Activated CD8-positive, alpha-beta memory T cell treated with anti-CD3 and anti-CD28 coated beads, Interleukin-2, amount 50 U/mL, for 1 hour (primary cell): ENCODE data around the gene CA5A.
"Not testable (repeated sequence)": the region's sequence is repeated elsewhere in the genome, so short reads cannot be mapped to it uniquely, and the experiment has no call there.

Experiments
- DNase-seq: peaks from one replicate; pipeline ENCODE4 v3.0.0-alpha.2; 2020; ENCODE audit errors: extremely low read depth

The CA5A gene

GRCh38 chr16:87948119-87948545 is 11.8 kb upstream of the CA5A start:
- no peak for DNase-seq

DNA sequence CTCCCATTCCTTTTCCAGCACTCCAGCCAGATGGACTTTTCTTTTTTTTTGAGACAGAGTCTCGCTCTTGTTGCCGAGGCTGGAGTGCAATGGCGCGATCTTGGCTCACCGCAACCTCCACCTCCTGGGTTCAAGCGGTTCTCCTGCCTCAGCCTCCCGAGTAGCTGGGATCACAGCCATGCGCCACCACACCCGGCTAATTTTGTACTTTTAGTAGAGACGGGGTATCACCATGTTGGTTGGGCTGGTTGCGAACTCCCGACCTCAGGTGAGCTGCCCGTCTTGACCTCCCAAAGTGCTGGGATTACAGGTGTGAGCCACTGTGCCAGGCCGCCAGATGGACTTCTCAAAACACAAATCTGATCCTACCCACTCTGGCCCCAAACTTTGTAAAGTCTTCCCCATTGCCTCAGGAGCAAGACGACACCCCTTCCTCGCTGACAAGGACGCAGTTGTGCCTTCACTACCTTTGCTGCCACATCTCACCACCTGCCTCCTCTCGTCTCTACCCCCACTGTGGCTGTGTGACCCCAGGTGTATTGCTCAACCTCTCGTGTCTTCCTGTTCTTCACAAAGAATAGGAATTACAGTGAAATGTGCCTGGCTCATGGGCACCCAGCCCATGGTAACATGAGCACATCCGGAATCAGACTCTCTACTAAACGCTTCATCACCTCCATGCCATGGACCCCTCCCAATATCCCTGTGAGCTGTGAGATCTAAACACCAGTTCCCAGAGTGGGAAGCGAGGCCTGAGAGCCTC is 11.2 kb upstream of the CA5A start:
- DNase-seq = no peak

- no peak for DNase-seq
Measured at GRCh38 chr16:87946596-87947347, 10.4 kb upstream of the CA5A start.

GRCh38 chr16:87945351-87946042 is 9.2 kb upstream of the CA5A start:
- DNase-seq = no peak

GRCh38 chr16:87942680-87943079 is 6.4 kb upstream of the CA5A start:
- no peak for DNase-seq

- DNase-seq = no peak
Measured at GRCh38 chr16:87939562-87940423, 3.5 kb upstream of the CA5A start.

DNA sequence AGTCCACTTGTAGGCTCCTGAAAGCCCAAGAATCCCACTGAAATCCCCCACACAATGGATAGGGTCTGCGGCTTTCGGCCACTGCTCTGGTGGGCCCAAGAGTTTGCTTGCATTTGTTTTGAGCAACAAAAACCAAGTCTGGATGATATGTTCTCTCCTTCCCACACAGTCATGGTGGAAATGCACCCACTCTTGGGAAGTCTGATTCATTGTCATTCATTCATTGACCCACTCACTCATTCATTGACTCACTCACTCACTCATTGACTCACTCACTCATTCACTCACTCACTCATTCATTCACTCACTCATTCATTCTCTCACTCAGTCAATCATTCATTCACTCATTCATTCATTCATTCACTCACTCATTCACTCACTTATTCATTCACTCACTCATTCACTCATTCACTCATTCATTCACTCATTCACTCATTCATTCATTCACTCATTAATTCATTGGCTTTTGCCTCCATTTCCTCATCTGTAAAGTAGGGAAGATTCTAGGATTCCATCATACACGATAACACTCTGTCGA is 2.2 kb upstream of the CA5A start:
- no peak for DNase-seq

DNA sequence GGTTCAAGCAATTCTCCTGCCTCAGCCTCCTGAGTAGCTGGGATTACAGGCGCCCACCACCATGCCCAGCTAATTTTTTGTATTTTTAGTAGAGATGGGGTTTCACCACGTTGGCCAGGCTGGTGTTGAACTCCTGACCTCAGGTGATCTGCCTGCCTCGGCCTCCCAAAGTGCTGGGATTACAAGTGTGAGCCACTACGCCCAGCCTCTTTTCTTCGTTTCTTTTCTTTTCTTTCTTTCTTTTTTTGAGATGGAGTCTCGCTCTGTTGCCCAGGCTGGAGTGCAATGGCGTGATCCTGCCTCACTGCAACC is 858 bp upstream of the CA5A start:
- DNase-seq = not testable (repeated sequence)

- DNase-seq = not testable (repeated sequence)
Measured at GRCh38 chr16:87936016-87936374, 334 bp downstream of the CA5A start.

- DNase-seq = not testable (repeated sequence)
Measured at GRCh38 chr16:87934752-87935425, 1.4 kb downstream of the CA5A start.

DNA sequence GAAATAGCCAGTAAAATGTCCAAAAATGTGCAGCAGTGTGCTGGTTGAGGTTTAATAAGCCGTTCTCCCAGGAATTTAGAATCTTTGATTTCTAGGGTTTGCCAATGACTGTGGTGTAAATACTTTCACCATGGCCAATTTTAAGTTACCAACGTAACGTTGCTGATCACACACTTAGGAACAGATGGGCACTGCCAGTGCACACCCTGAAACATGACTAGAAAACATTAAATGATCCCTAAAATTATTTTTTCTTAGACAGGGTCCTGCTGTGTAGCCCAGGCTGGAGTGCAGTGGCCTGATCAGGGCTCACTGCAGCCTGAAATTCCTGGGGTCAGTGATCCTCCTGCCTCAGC is 3.2 kb downstream of the CA5A start:
- DNase-seq = no peak

GRCh38 chr16:87932475-87933139 is 3.7 kb downstream of the CA5A start:
- not testable (repeated sequence) for DNase-seq

- no peak for DNase-seq
Measured at GRCh38 chr16:87931504-87931903, 4.8 kb downstream of the CA5A start.

DNA sequence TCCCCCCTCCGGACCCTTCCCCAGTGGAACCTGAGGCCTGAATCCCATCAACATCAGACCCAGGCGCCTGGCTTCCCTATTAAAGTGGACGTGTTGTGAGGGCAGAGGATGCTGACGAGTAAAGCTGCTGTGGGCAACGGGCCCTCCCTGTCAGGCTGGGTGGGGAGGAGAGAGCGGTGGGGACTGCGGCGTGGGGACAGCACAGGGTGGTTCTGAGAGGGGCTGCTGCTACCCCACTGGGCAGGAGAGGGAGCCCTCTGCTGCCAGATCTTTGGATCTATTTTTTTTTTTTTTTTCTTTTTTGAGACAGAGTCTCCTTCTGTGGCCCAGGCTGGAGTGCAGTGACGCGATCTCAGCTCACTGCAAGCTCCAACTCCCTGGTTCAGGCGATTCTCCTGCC is 5.9 kb downstream of the CA5A start:
- DNase-seq = no peak

DNA sequence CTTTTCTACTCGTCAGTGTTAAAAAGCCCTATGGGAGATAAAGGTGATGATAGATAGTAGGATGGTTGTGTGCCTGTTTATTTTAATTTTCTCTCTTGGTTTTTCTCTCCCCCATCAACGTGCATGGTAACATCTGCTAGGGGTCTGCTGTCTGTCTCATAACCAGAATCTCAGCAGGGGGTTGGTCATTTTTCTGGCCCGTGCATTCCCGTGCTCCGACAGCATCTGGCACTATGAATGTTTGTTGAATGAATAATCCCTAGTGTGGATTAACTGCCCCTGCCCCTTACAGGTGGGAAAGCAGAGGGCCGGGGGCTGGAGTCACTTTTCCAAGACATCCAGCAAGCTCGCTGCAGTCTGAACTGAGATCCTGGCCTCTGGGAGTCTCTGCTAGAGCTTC is 6.3 kb downstream of the CA5A start:
- DNase-seq = no peak

DNA sequence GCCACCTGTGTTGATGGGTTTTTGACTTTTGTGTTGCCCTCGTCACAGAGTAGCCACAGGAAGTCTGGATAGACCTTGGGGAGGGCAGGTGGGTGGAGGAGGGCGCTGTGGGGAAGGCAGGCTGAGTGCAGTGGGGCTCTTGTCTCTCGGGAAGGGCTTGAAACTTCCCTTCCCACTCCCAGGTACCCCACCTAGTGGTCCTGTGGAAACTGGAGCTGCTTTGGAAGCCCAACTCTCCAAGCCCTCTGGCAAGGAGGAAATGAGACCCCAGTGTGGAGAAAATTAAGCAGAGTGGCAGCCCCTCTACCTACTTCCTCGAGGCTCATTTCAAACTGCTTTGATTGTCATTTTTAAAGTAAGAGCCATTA is 9.2 kb downstream of the CA5A start:
- DNase-seq = no peak

DNA sequence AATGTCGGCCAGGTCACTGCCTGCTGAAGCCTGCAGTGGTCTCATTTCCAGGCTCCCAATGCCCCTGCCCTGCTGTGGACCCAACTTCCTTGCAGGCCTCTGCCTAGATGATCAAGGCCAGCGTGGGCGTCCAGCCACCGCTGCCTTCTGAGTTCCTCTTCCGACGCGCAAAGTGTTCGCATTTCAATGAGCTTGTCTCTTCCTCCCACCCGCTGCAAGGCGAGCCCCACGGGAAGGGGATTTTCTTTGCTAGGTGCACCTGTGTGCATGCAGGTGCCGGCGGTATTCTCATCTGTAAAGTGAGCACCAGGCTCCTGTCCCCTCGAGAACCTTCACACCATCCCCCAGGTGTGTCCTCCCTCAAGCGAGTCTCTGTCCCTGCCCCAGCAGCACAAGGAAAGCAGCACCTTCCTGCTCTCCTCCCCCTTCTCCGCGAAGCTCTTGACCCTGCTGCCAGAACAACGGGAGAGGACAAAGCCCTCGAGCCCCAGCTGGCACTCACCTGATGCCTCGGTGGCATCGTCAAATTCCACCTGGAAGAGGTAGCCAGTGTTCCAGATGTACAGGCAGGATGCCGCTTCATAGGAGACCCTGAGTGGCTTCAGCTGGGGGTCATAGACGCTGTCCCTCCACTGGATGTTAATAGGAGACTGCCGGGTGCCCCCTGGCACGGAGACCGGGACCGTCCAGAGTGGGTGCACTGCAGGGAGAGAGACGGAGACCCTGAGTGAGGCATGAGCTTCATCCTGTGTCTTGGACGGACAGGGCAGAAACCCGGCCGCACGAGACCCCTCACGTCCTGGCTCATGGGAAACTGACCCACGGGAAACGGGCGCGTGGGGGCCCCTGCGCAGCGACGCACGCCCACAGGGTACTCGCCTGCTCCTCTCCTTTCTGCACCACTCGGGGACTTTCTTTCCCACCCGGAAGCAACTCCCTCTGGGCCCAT is 9.8 kb downstream of the CA5A start:
- no peak for DNase-seq

GRCh38 chr16:87924811-87925670 is 11.3 kb downstream of the CA5A start:
- DNase-seq = no peak
